Immature natural killer cell (primary cell): Measurements from ENCODE around the gene VPS33B. TPM values are rescaled to one million over a fixed set of nuclear protein-coding genes. Genes with fewer than 3 reads are reported as not detected.
"Not testable (repeated sequence)": the region's sequence is repeated elsewhere in the genome, so short reads cannot be mapped to it uniquely, and the experiment has no call there.

Experiments used
- DNase-seq, 3 donors: peaks; one replicate each; pipeline ENCODE4 v3.0.0; 2022; ENCODE audit warnings: mixed read lengths in 1 of 3
- H3K27ac Mint-ChIP-seq, 6 donors: one replicate each; pipeline ENCODE4 v1.8.0; 2020; ENCODE audit warnings: mixed read lengths in 6 of 6, mild to moderate bottlenecking in 5 of 6, inconsistent platforms in 4 of 6, moderate library complexity in 3 of 6
- H3K27me3 Mint-ChIP-seq, 3 donors: one replicate each; pipeline ENCODE4 v1.8.0; 2020 to 2021; ENCODE audit warnings: low read depth in 3 of 3, mild to moderate bottlenecking in 3 of 3, mixed read lengths in 3 of 3, moderate library complexity in 3 of 3, inconsistent platforms in 1 of 3
- H3K36me3 Mint-ChIP-seq, 3 donors: one replicate each; pipeline ENCODE4 v1.8.0; 2020; ENCODE audit warnings: mixed read lengths in 3 of 3, inconsistent platforms in 2 of 3, mild to moderate bottlenecking in 2 of 3
- H3K4me1 Mint-ChIP-seq, 2 donors: one replicate each; pipeline ENCODE4 v1.8.0; 2020; ENCODE audit warnings: inconsistent platforms in 2 of 2, mild to moderate bottlenecking in 2 of 2, mixed read lengths in 2 of 2, moderate library complexity in 1 of 2
- H3K4me3 Mint-ChIP-seq, 5 donors: one replicate each; pipeline ENCODE4 v1.8.0; 2020; ENCODE audit warnings: mild to moderate bottlenecking in 5 of 5, mixed read lengths in 5 of 5, inconsistent platforms in 3 of 5, moderate library complexity in 3 of 5
- H3K9me3 Mint-ChIP-seq, 6 donors: one replicate each; pipeline ENCODE4 v1.8.0; 2020; ENCODE audit warnings: mild to moderate bottlenecking in 6 of 6, mixed read lengths in 6 of 6, inconsistent platforms in 4 of 6, moderate library complexity in 3 of 6
- polyA plus RNA-seq, 3 donors: library from polyadenylated mRNA; unstranded; fragments of 300-500 nt; fragmentation: Illumina TruSeq; gene quantifications; one replicate each; pipeline ENCODE4 v1.2.3, GENCODE V29; 2021

VPS33B gene
- polyA plus RNA-seq, 3 donors from 2014 or later: 4.2 to 10.5 (median 4.7) TPM

- H3K4me1 Mint-ChIP-seq: peaks cover 36 to 49% of the 10 kb centered on the region in 2 donors
- H3K27me3 Mint-ChIP-seq: peaks cover 0 to 9% (median 0%) of the 10 kb centered on the region in 3 donors
- no peaks in the 10 kb centered on the region for H3K9me3 Mint-ChIP-seq
- DNase-seq: no peak
- H3K36me3 Mint-ChIP-seq: peaks cover 5 to 20% (median 5%) of the 10 kb centered on the region in 3 donors
- no peak overlapping the region for H3K4me3 Mint-ChIP-seq
- peak overlapping the region in 2 of 6 donors; percentile 37 to 54 for H3K27ac Mint-ChIP-seq
Observed at GRCh38 chr15:91017716-91018115, 4.7 kb downstream of the VPS33B start.

- H3K9me3 Mint-ChIP-seq, H3K4me3 Mint-ChIP-seq, DNase-seq, H3K27me3 Mint-ChIP-seq, H3K27ac Mint-ChIP-seq: not testable (repeated sequence)
- Mint-ChIP-seq H3K36me3 (peaks cover 25 to 41% (median 26%) of the 10 kb centered on the region in 3 donors), H3K4me1 (peaks cover 11 to 13% of the 10 kb centered on the region in 2 donors)
Observed at GRCh38 chr15:91013701-91014100, 8.7 kb downstream of the VPS33B start.

- no peak for DNase-seq
- no peak overlapping the region for H3K4me3 Mint-ChIP-seq
- peaks cover 0 to 1% (median 0%) of the 10 kb centered on the region in 3 donors for H3K27me3 Mint-ChIP-seq
- H3K4me1 Mint-ChIP-seq: no peaks in the 10 kb centered on the region
- H3K27ac Mint-ChIP-seq: peak overlapping the region in 1 of 6 donors; percentile 74
- H3K36me3 Mint-ChIP-seq: peaks cover 29 to 53% (median 32%) of the 10 kb centered on the region in 3 donors
- H3K9me3 Mint-ChIP-seq: no peaks in the 10 kb centered on the region
Observed at GRCh38 chr15:91007266-91007665, 15.1 kb downstream of the VPS33B start.

- H3K27me3 Mint-ChIP-seq: peaks cover 0 to 1% (median 0%) of the 10 kb centered on the region in 3 donors
- no peaks in the 10 kb centered on the region for H3K9me3 Mint-ChIP-seq
- peaks cover 13 to 43% (median 16%) of the 10 kb centered on the region in 3 donors for H3K36me3 Mint-ChIP-seq
- H3K27ac Mint-ChIP-seq: no peak overlapping the region
- H3K4me1 Mint-ChIP-seq: no peaks in the 10 kb centered on the region
- no peak for DNase-seq
- no peak overlapping the region for H3K4me3 Mint-ChIP-seq
Observed at GRCh38 chr15:91001209-91001608, 21.2 kb downstream of the VPS33B start.

GRCh38 chr15:90998737-90999136 lies 23.7 kb downstream of the VPS33B start:
- Mint-ChIP-seq H3K9me3 (no peaks in the 10 kb centered on the region), H3K36me3 (peaks cover 13 to 31% (median 16%) of the 10 kb centered on the region in 3 donors), H3K4me3 (no peak overlapping the region), H3K27me3 (peaks cover 0 to 6% (median 0%) of the 10 kb centered on the region in 3 donors), H3K27ac (peak overlapping the region in 3 of 6 donors; percentile 2 to 39 (median 35)), H3K4me1 (peaks cover 12 to 16% of the 10 kb centered on the region in 2 donors)
- no peak for DNase-seq

GRCh38 chr15:90994417-90995311 lies 27.7 kb downstream of the VPS33B start, which contains the start of gene PRC1:
Gene PRC1, minus strand, starts transcription at chr15:90994535. Its CDS starts 118 bp downstream, at chr15:90994417.
- Mint-ChIP-seq H3K27me3 (peaks cover 0 to 6% (median 0%) of the 10 kb centered on the region in 3 donors), H3K4me3 (peak within 1 kb of the TSS; percentile 98 to 99 (median 99)), H3K9me3 (peaks cover 0 to 2% (median 0%) of the 10 kb centered on the region in 6 donors), H3K27ac (peak within 1 kb of the TSS; percentile 94 to 98 (median 97)), H3K4me1 (peaks cover 19 to 24% of the 10 kb centered on the region in 2 donors), H3K36me3 (peaks cover 0 to 8% (median 6%) of the 10 kb centered on the region in 3 donors)
- peak; percentile 96 for DNase-seq

GRCh38 chr15:90994059-90994416 lies 28.4 kb downstream of the VPS33B start:
- peak overlapping the region; percentile 98 to 99 (median 99) for H3K4me3 Mint-ChIP-seq
- H3K27me3 Mint-ChIP-seq: peaks cover 0 to 8% (median 0%) of the 10 kb centered on the region in 3 donors
- peaks cover 0 to 2% (median 0%) of the 10 kb centered on the region in 6 donors for H3K9me3 Mint-ChIP-seq
- peaks cover 19 to 24% of the 10 kb centered on the region in 2 donors for H3K4me1 Mint-ChIP-seq
- peaks cover 0 to 6% (median 5%) of the 10 kb centered on the region in 3 donors for H3K36me3 Mint-ChIP-seq
- H3K27ac Mint-ChIP-seq: peak overlapping the region; percentile 94 to 98 (median 97)
- no peak for DNase-seq

- Mint-ChIP-seq H3K27ac (peak overlapping the region in 2 of 6 donors; percentile 48 to 51), H3K9me3 (peaks cover 0 to 2% (median 0%) of the 10 kb centered on the region in 6 donors), H3K27me3 (peaks cover 0 to 8% (median 0%) of the 10 kb centered on the region in 3 donors), H3K4me1 (peaks cover 24 to 32% of the 10 kb centered on the region in 2 donors), H3K4me3 (peak overlapping the region in 1 of 5 donors; percentile 15), H3K36me3 (no peaks in the 10 kb centered on the region)
- DNase-seq: no peak
Observed at GRCh38 chr15:90991587-90992285, 30.7 kb downstream of the VPS33B start.

GRCh38 chr15:90990446-90990845 lies 31.9 kb downstream of the VPS33B start:
- Mint-ChIP-seq H3K27me3 (peaks cover 0 to 8% (median 0%) of the 10 kb centered on the region in 3 donors), H3K9me3 (peaks cover 0 to 2% (median 0%) of the 10 kb centered on the region in 6 donors), H3K4me3 (no peak overlapping the region), H3K36me3 (no peaks in the 10 kb centered on the region), H3K27ac (no peak overlapping the region), H3K4me1 (peaks cover 23 to 29% of the 10 kb centered on the region in 2 donors)
- no peak for DNase-seq

- Mint-ChIP-seq H3K9me3 (peaks cover 0 to 2% (median 0%) of the 10 kb centered on the region in 6 donors), H3K27ac (peak overlapping the region in 1 of 6 donors; percentile 3), H3K36me3 (no peaks in the 10 kb centered on the region), H3K4me3 (no peak overlapping the region), H3K4me1 (peaks cover 13 to 18% of the 10 kb centered on the region in 2 donors), H3K27me3 (peaks cover 0 to 3% (median 0%) of the 10 kb centered on the region in 3 donors)
- DNase-seq: no peak
Observed at GRCh38 chr15:90989040-90989768, 33.2 kb downstream of the VPS33B start.

- no peak for DNase-seq
- Mint-ChIP-seq H3K4me3 (peak overlapping the region in 4 of 5 donors; percentile 3 to 42 (median 11)), H3K4me1 (peaks cover 8 to 12% of the 10 kb centered on the region in 2 donors), H3K36me3 (no peaks in the 10 kb centered on the region), H3K27ac (peak overlapping the region in 4 of 6 donors; percentile 3 to 54 (median 22)), H3K9me3 (peaks cover 0 to 2% (median 0%) of the 10 kb centered on the region in 6 donors), H3K27me3 (peaks cover 0 to 2% (median 0%) of the 10 kb centered on the region in 3 donors)
Observed at GRCh38 chr15:90988296-90988695, 34.1 kb downstream of the VPS33B start.

GRCh38 chr15:90987561-90988141 lies 34.7 kb downstream of the VPS33B start:
- Mint-ChIP-seq H3K27me3 (peaks cover 0 to 2% (median 0%) of the 10 kb centered on the region in 3 donors), H3K27ac (no peak overlapping the region), H3K4me1 (peaks cover 7 to 15% of the 10 kb centered on the region in 2 donors), H3K36me3 (no peaks in the 10 kb centered on the region), H3K4me3 (no peak overlapping the region), H3K9me3 (peaks cover 0 to 2% (median 0%) of the 10 kb centered on the region in 6 donors)
- DNase-seq: no peak
